K562 (cell line): ENCODE measurements around the gene ANKRD16. TPM values are rescaled to one million over a fixed set of nuclear protein-coding genes. Genes with fewer than 3 reads are reported as not detected.
A peak's percentile ranks its signal among the peaks of the same experiment; 100 is the strongest.

Experiments
- CREB3L1 ChIP-seq: fragments of 450-650 bp; IDR thresholded peaks from 2 replicates; pipeline ENCODE4 v1.6.1; 2014; ENCODE audit warnings: low read depth, mild to moderate bottlenecking, moderate library complexity, borderline replicate concordance
- DEAF1 ChIP-seq: fragments of 450-650 bp; formaldehyde crosslinking; IDR thresholded peaks from 2 replicates; pipeline ENCODE4 v1.4.0; 2020; ENCODE audit warnings: mild to moderate bottlenecking, moderate library complexity
- KDM1A ChIP-seq, 2 experiments: fragments of 450-650 bp; IDR thresholded peaks; 2 replicates each; pipeline ENCODE4 v1.6.1; 2016; ENCODE audit warnings: mild to moderate bottlenecking in 2 of 2
- KLF1 ChIP-seq: fragments of 450-650 bp; IDR thresholded peaks from 2 replicates; pipeline ENCODE4 v1.6.1; 2016; ENCODE audit warnings: missing genetic modification characterization, missing compliant biosample characterization
- NR4A1 ChIP-seq, 2 experiments: fragments of 250-450 bp in 1 of 2; fragments of 450-650 bp in 1 of 2; sonication (Bioruptor Pico) in 1 of 2; IDR thresholded peaks; 2 replicates each; pipeline versions ENCODE4 v1.4.0 to v1.6.1; 2016 to 2020; ENCODE audit warnings: mild to moderate bottlenecking in 2 of 2, missing compliant biosample characterization in 1 of 2, missing genetic modification characterization in 1 of 2, moderate library complexity in 1 of 2
- TCFL5 ChIP-seq: fragments of 250-450 bp; sonication (Bioruptor Pico); conservative IDR thresholded peaks from 2 replicates; pipeline ENCODE4 v1.6.1; 2021; ENCODE audit warnings: mild to moderate bottlenecking, moderate library complexity, matching md5 sums
- THAP7 ChIP-seq: fragments of 250-450 bp; sonication (Bioruptor Pico); IDR thresholded peaks from 2 replicates; pipeline ENCODE4 v1.5.0; 2021
- UBTF ChIP-seq, 2 experiments: IDR thresholded peaks; 2 replicates each; pipeline ENCODE4 v1.6.1; 2012; ENCODE audit warnings: improper control_type of control experiment in 2 of 2, low read depth in 2 of 2, low read length in 2 of 2, borderline replicate concordance in 1 of 2
- ZBTB33 ChIP-seq: sonication (generic); formaldehyde crosslinking; IDR thresholded peaks from 2 replicates; pipeline ENCODE4 v1.8.1; 2023; ENCODE audit warnings: mild to moderate bottlenecking, missing genetic modification reagents
- ZNF280A ChIP-seq: fragments of 450-650 bp; IDR thresholded peaks from 2 replicates; pipeline ENCODE4 v1.6.1; 2018; ENCODE audit warnings: mild to moderate bottlenecking, low read depth; ENCODE audit not compliant: partially characterized antibody
- ZNF324 ChIP-seq: fragments of 250-450 bp; sonication (Bioruptor Pico); IDR thresholded peaks from 2 replicates; pipeline ENCODE4 v1.4.0; 2020; ENCODE audit warnings: mild to moderate bottlenecking
- ZNF398 ChIP-seq: fragments of 250-450 bp; sonication (Bioruptor Pico); IDR thresholded peaks from 2 replicates; pipeline ENCODE4 v1.8.0; 2021; ENCODE audit warnings: moderate library complexity, mild to moderate bottlenecking, inconsistent platforms
- ZNF75A ChIP-seq: fragments of 450-650 bp; formaldehyde crosslinking; IDR thresholded peaks from 2 replicates; pipeline ENCODE4 v1.4.0; 2020; ENCODE audit warnings: mild to moderate bottlenecking
- polyA plus RNA-seq, 8 experiments: library from polyadenylated mRNA; depleted of rRNA in 4 of 8; stranded (reverse) in 5 of 8; unstranded in 3 of 8; fragments of >200 nt; fragmentation: Nextera tagmentation in 2 of 8; fragmentation: Illumina TruSeq in 1 of 8; extraction: Ambion mirVana in 2 of 8; extraction: Trizol in 1 of 8; gene quantifications; 2 replicates each; pipeline versions ENCODE4 v1.2.1 to v1.2.3, GENCODE V29; 2011 to 2014; ENCODE audit warnings: inconsistent platforms in 1 of 8, missing spikeins in 1 of 8
- total RNA-seq, 7 experiments: library from RNA; depleted of rRNA in 6 of 7; stranded (reverse); fragments of >200 nt in 6 of 7; fragmentation: Illumina TruSeq in 2 of 7; extraction: Trizol in 2 of 7; gene quantifications; 2 replicates each; pipeline versions ENCODE4 v1.2.1 to v1.2.3, GENCODE V29; 2011 to 2021; ENCODE audit warnings: low replicate concordance in 1 of 7

ANKRD16 gene
- total and polyA plus RNA-seq, 9 of the 15 experiments (the other 6 are each of a cell fraction or from before 2014, with no cell fraction given): 1.5 to 16.0 (median 9.5) TPM

GRCh38 chr10:5812283-5813090, 77.2 kb downstream of the ANKRD16 start (continued):
- 0 out of 2 replicates have a peak, but pooled peaks have one; percentile 32 for TF ChIP-seq NR4A1 (CRISPR knock-in tag; IDR thresholded peaks at IDR 0.05)
- no peak for TF ChIP-seq NR4A1 (tag; IDR thresholded peaks at IDR 0.05)
- TF ChIP-seq ZBTB33 (CRISPR knock-in tag): peak; percentile 12; the same call in 1 of the 2 replicates
- no peak for TF ChIP-seq THAP7 (CRISPR knock-in tag)
- TF ChIP-seq ZNF280A: no peak
- TF ChIP-seq ZNF398 (CRISPR knock-in tag): no peak
- TF ChIP-seq DEAF1 (CRISPR knock-in tag): 0 out of 2 replicates have a peak, but pooled peaks have one; percentile 8
- no peak for TF ChIP-seq KLF1 (tag)
- no peak for TF ChIP-seq ZNF75A (CRISPR knock-in tag)
- TF ChIP-seq TCFL5 (CRISPR knock-in tag): no peak
- TF ChIP-seq ZNF324: no peak
- TF ChIP-seq KDM1A (IDR thresholded peaks at IDR 0.05): no peak
- TF ChIP-seq UBTF (IDR thresholded peaks at IDR 0.05; ENCODE audit: borderline replicate concordance in 1 of 2, low read depth in 2 of 2, low read length in 2 of 2): peak in 1 of 2 experiments; percentile 81; a peak in 2 of 4 replicates
- no peak for TF ChIP-seq CREB3L1
